Naive thymus-derived CD4-positive, alpha-beta T cell (primary cell): ENCODE measurements around the gene SLC27A6. TPM values are rescaled to one million over a fixed set of nuclear protein-coding genes. Genes with fewer than 3 reads are reported as not detected.

Source experiments
- ATAC-seq: fragments of 150-1000 bp; cut with Tn5 transposase; 2 replicates; pipeline ENCODE4 v1.10.0; 2021; ENCODE audit warnings: mild to moderate bottlenecking, moderate library complexity
- CTCF ChIA-PET: fragments of 350-600 bp; sonication (Branson Sonifier 250); formaldehyde crosslinking; loops from one replicate; lab custom pipeline; 2021; ENCODE audit warnings: antibody characterized with exemption; lab: Charles Lee
- POLR2A ChIA-PET: fragments of 350-600 bp; sonication (Branson Sonifier 250); formaldehyde crosslinking; loops from one replicate; lab custom pipeline; 2021; ENCODE audit warnings: antibody characterized with exemption, inconsistent platforms; lab: Charles Lee
- DNase-seq, 9 donors: peaks; one replicate each; pipeline versions ENCODE4 v3.0.0 to v3.0.0-alpha.2; 2020 to 2022; ENCODE audit warnings: mixed read lengths in 1 of 9
- H3K27ac ChIP-seq: one replicate; pipeline ENCODE4 v1.7.0; 2013; ENCODE audit warnings: mild to moderate bottlenecking, low read depth, low read length, moderate library complexity
- H3K27me3 ChIP-seq, 2 donors: one replicate each; pipeline ENCODE4 v1.7.0; 2013; ENCODE audit warnings: low read length in 2 of 2, mild to moderate bottlenecking in 2 of 2, moderate library complexity in 2 of 2; ENCODE audit not compliant: control insufficient read depth in 2 of 2, insufficient read depth in 2 of 2
- H3K36me3 ChIP-seq, 3 experiments: 1 replicate in 2 of 3; 2 replicates in 1 of 3; pipeline ENCODE4 v1.7.0; 2013; ENCODE audit warnings: low read length in 3 of 3, mild to moderate bottlenecking in 3 of 3, moderate library complexity in 1 of 3; ENCODE audit not compliant: insufficient read depth in 3 of 3, control insufficient read depth in 2 of 3
- H3K4me1 ChIP-seq, 2 donors: one replicate each; pipeline ENCODE4 v1.7.0; 2013; ENCODE audit warnings: low read length in 2 of 2, mild to moderate bottlenecking in 2 of 2, moderate library complexity in 1 of 2; ENCODE audit not compliant: control insufficient read depth in 2 of 2, insufficient read depth in 2 of 2
- H3K4me3 ChIP-seq: 2 replicates; pipeline ENCODE4 v1.7.0; 2013; ENCODE audit warnings: mild to moderate bottlenecking, low read length
- H3K9me3 ChIP-seq, 3 experiments: 1 replicate in 2 of 3; 2 replicates in 1 of 3; pipeline ENCODE4 v1.7.0; 2013; ENCODE audit warnings: low read length in 3 of 3; ENCODE audit not compliant: control insufficient read depth in 2 of 3
- H3K27ac Mint-ChIP-seq, 9 donors: one replicate each; pipeline ENCODE4 v1.8.0; 2020 to 2022; ENCODE audit warnings: mixed read lengths in 9 of 9, mild to moderate bottlenecking in 8 of 9, moderate library complexity in 5 of 9, inconsistent platforms in 2 of 9
- H3K27me3 Mint-ChIP-seq, 5 donors: one replicate each; pipeline ENCODE4 v1.8.0; 2021 to 2022; ENCODE audit warnings: mixed read lengths in 5 of 5, mild to moderate bottlenecking in 1 of 5
- H3K36me3 Mint-ChIP-seq, 5 donors: one replicate each; pipeline ENCODE4 v1.8.0; 2020 to 2022; ENCODE audit warnings: mixed read lengths in 5 of 5, mild to moderate bottlenecking in 3 of 5, inconsistent platforms in 1 of 5
- H3K4me1 Mint-ChIP-seq, 7 donors: one replicate each; pipeline ENCODE4 v1.8.0; 2020 to 2022; ENCODE audit warnings: mixed read lengths in 7 of 7, mild to moderate bottlenecking in 3 of 7, inconsistent platforms in 1 of 7
- H3K4me3 Mint-ChIP-seq, 10 donors: one replicate each; pipeline ENCODE4 v1.8.0; 2020 to 2022; ENCODE audit warnings: mild to moderate bottlenecking in 10 of 10, mixed read lengths in 10 of 10, moderate library complexity in 6 of 10, inconsistent platforms in 2 of 10
- H3K9me3 Mint-ChIP-seq, 11 donors: one replicate each; pipeline ENCODE4 v1.8.0; 2020 to 2022; ENCODE audit warnings: mixed read lengths in 11 of 11, mild to moderate bottlenecking in 4 of 11, inconsistent platforms in 1 of 11, moderate library complexity in 1 of 11
- intact Hi-C, 2 donors: fragments of 100-400 bp; cut with micrococcal nuclease; formaldehyde crosslinking; loops; one replicate each; pipeline ENCODE4 v1.15.1; 2023
- polyA plus RNA-seq, 2 donors: library from polyadenylated mRNA; unstranded; fragments of 300-500 nt; fragmentation: Illumina TruSeq; gene quantifications; one replicate each; pipeline ENCODE4 v1.2.3, GENCODE V29; 2021
- total RNA-seq, 6 experiments: library from RNA in 5 of 6; stranded (reverse) in 5 of 6; gene quantifications; 1 replicate in 5 of 6; 2 replicates in 1 of 6; pipeline ENCODE4 v1.2.3 and lab custom pipeline; 2021 to 2026

Gene SLC27A6
- total and polyA plus RNA-seq, 7 experiments from 2014 or later, result not detected

- CTCF ChIA-PET, result no interaction called here
- H3K27me3 ChIP-seq, result no peaks in the 10 kb centered on the region
- no peak overlapping the region for H3K27ac Mint-ChIP-seq
Observed at GRCh38 chr5:129065721-129066120, 100.4 kb downstream of the SLC27A6 start.

DNA sequence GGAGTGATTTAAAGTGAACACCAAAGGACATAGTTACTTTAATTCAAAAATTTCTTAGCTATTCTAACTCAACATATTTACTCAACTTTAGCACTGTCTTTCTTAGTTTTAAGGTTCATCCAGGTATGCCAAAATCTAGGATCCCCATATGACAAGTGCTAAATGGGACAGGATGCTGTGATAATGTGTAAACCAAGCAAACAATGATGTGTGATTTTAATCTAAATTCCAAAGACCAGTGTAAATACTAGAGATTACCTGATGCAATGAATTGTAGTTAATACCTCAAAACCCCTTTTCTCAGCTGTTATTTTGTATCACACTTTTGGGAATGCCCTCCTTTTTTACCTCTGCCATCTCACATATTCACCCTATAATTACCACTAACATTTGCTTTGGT lies 102.5 kb downstream of the SLC27A6 start:
- Histone ChIP-seq H3K27me3 (no peaks in the 10 kb centered on the region), H3K4me1 (no peaks in the 10 kb centered on the region), H3K4me3 (no peak overlapping the region), H3K36me3 (no peaks in the 10 kb centered on the region), H3K27ac (no peak overlapping the region), H3K9me3 (no peaks in the 10 kb centered on the region)
- Mint-ChIP-seq H3K27me3 (peaks cover 0 to 7% (median 5%) of the 10 kb centered on the region in 5 donors), H3K27ac (no peak overlapping the region), H3K4me1 (no peaks in the 10 kb centered on the region), H3K36me3 (no peaks in the 10 kb centered on the region), H3K9me3 (no peaks in the 10 kb centered on the region), H3K4me3 (no peak overlapping the region)
- ChIA-PET CTCF (no interaction called here), POLR2A (no interaction called here)
- intact Hi-C loops, result no loop called here
- DNase-seq (no peak), ATAC-seq (no peak)

More at GRCh38 chr5:129065721-129066120, 100.4 kb downstream of the SLC27A6 start:
- ATAC-seq (no peak), DNase-seq (no peak)
- intact Hi-C loops, result no loop called here
- Mint-ChIP-seq H3K4me1 (no peaks in the 10 kb centered on the region), H3K9me3 (no peaks in the 10 kb centered on the region), H3K36me3 (no peaks in the 10 kb centered on the region), H3K4me3 (no peak overlapping the region), H3K27me3 (peaks cover 0 to 10% (median 7%) of the 10 kb centered on the region in 5 donors)
- no peaks in the 10 kb centered on the region for H3K4me1 ChIP-seq
- H3K27ac ChIP-seq, result no peak overlapping the region
- no peaks in the 10 kb centered on the region for H3K9me3 ChIP-seq
- H3K36me3 ChIP-seq, result no peaks in the 10 kb centered on the region
- POLR2A ChIA-PET, result no interaction called here
- H3K4me3 ChIP-seq, result no peak overlapping the region

- H3K4me1 ChIP-seq, result no peaks in the 10 kb centered on the region
- H3K36me3 ChIP-seq, result no peaks in the 10 kb centered on the region
- ChIA-PET POLR2A (no interaction called here), CTCF (no interaction called here)
- H3K27ac ChIP-seq, result no peak overlapping the region
- H3K27me3 ChIP-seq, result no peaks in the 10 kb centered on the region
- H3K36me3 Mint-ChIP-seq, result no peaks in the 10 kb centered on the region
- no peak overlapping the region for H3K27ac Mint-ChIP-seq
- peaks cover 8 to 16% (median 9%) of the 10 kb centered on the region in 5 donors for H3K27me3 Mint-ChIP-seq
- H3K9me3 Mint-ChIP-seq, result no peaks in the 10 kb centered on the region
- H3K4me3 Mint-ChIP-seq, result no peak overlapping the region
- intact Hi-C loops, result no loop called here
- no peaks in the 10 kb centered on the region for H3K9me3 ChIP-seq
- no peaks in the 10 kb centered on the region for H3K4me1 Mint-ChIP-seq
- ATAC-seq (no peak), DNase-seq (no peak)
- H3K4me3 ChIP-seq, result no peak overlapping the region
Observed at GRCh38 chr5:129069292-129069691, 104.0 kb downstream of the SLC27A6 start.

DNA sequence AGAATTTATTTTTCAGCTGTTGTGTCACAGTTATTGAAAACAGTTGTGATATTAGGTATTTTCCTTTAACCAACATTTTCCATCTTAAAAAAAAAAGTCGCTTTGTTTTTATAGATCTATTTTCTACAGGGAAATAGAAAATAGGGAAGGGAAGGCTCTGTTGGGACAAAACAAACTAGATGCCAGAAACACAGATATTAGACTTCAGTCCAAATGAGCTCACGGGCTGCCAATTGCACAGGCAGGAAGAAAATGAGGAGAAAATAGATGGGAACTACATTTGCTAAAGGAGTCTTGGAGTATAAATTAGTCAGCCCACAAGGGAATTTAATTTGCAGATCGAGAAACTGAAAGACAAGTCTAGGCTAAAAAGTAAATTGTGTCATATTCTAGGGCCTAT lies 107.8 kb downstream of the SLC27A6 start:
- no peaks in the 10 kb centered on the region for H3K36me3 Mint-ChIP-seq
- Histone ChIP-seq H3K9me3 (no peaks in the 10 kb centered on the region), H3K27ac (no peak overlapping the region), H3K36me3 (no peaks in the 10 kb centered on the region), H3K4me3 (no peak overlapping the region), H3K4me1 (no peaks in the 10 kb centered on the region), H3K27me3 (no peaks in the 10 kb centered on the region)
- peaks cover 5 to 24% (median 16%) of the 10 kb centered on the region in 5 donors for H3K27me3 Mint-ChIP-seq
- intact Hi-C loops, result no loop called here
- H3K27ac Mint-ChIP-seq, result no peak overlapping the region
- DNase-seq (no peak), ATAC-seq (no peak)
- H3K4me1 Mint-ChIP-seq, result no peaks in the 10 kb centered on the region
- ChIA-PET POLR2A (no interaction called here), CTCF (no interaction called here)
- H3K9me3 Mint-ChIP-seq, result no peaks in the 10 kb centered on the region
- H3K4me3 Mint-ChIP-seq, result no peak overlapping the region

DNA sequence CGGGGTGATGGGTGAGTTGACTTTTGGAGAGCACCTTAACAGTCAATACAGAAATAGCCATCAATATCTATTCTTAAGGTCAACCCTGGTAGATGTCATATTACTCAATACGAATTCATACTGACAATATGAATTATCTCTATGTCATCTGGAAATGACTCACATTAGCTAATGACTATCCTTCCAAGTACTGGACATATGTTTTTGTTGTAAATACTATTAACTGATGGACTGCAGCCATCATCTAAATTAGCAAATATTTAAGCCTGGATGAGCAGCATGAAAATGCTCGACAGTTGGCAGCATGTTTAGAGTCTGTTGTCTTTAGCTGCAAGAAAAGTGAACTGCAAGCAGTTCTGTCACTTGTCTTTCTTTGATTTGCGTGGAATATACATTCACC lies 109.6 kb downstream of the SLC27A6 start:
- H3K4me1 ChIP-seq, result no peaks in the 10 kb centered on the region
- Mint-ChIP-seq H3K27me3 (peaks cover 5 to 24% (median 16%) of the 10 kb centered on the region in 5 donors), H3K27ac (no peak overlapping the region), H3K4me1 (no peaks in the 10 kb centered on the region), H3K36me3 (no peaks in the 10 kb centered on the region), H3K9me3 (no peaks in the 10 kb centered on the region), H3K4me3 (no peak overlapping the region)
- no peaks in the 10 kb centered on the region for H3K36me3 ChIP-seq
- CTCF ChIA-PET, result no interaction called here
- no peaks in the 10 kb centered on the region for H3K27me3 ChIP-seq
- H3K4me3 ChIP-seq, result no peak overlapping the region
- DNase-seq, result no peak
- intact Hi-C loops, result no loop called here
- H3K9me3 ChIP-seq, result no peaks in the 10 kb centered on the region
- POLR2A ChIA-PET, result no interaction called here
- no peak for ATAC-seq
- no peak overlapping the region for H3K27ac ChIP-seq

GRCh38 chr5:129077433-129078075 lies 112.3 kb downstream of the SLC27A6 start:
- Histone ChIP-seq H3K27me3 (no peaks in the 10 kb centered on the region), H3K4me1 (no peaks in the 10 kb centered on the region), H3K36me3 (no peaks in the 10 kb centered on the region), H3K9me3 (no peaks in the 10 kb centered on the region), H3K27ac (no peak overlapping the region), H3K4me3 (no peak overlapping the region)
- CTCF ChIA-PET, result no interaction called here
- intact Hi-C loops, result no loop called here
- H3K9me3 Mint-ChIP-seq, result no peaks in the 10 kb centered on the region
- H3K4me1 Mint-ChIP-seq, result no peaks in the 10 kb centered on the region
- POLR2A ChIA-PET, result no interaction called here
- DNase-seq, result no peak
- H3K4me3 Mint-ChIP-seq, result no peak overlapping the region
- no peak for ATAC-seq
- H3K27me3 Mint-ChIP-seq, result peaks cover 8 to 24% (median 16%) of the 10 kb centered on the region in 5 donors
- no peak overlapping the region for H3K27ac Mint-ChIP-seq
- H3K36me3 Mint-ChIP-seq, result no peaks in the 10 kb centered on the region

GRCh38 chr5:129078247-129078646 lies 113.0 kb downstream of the SLC27A6 start:
- ATAC-seq (no peak), DNase-seq (no peak)
- POLR2A ChIA-PET, result no interaction called here
- Mint-ChIP-seq H3K27me3 (peaks cover 3 to 24% (median 15%) of the 10 kb centered on the region in 5 donors), H3K4me1 (no peaks in the 10 kb centered on the region), H3K4me3 (no peak overlapping the region), H3K27ac (no peak overlapping the region), H3K36me3 (no peaks in the 10 kb centered on the region), H3K9me3 (no peaks in the 10 kb centered on the region)
- no peaks in the 10 kb centered on the region for H3K27me3 ChIP-seq
- no peaks in the 10 kb centered on the region for H3K4me1 ChIP-seq
- no peak overlapping the region for H3K4me3 ChIP-seq
- H3K36me3 ChIP-seq, result no peaks in the 10 kb centered on the region
- CTCF ChIA-PET, result no interaction called here
- intact Hi-C loops, result no loop called here
- H3K9me3 ChIP-seq, result no peaks in the 10 kb centered on the region
- H3K27ac ChIP-seq, result no peak overlapping the region
